Caco-2 (cell line): ENCODE data around the gene IL18. TPM values are rescaled to one million over a fixed set of nuclear protein-coding genes. Genes with fewer than 3 reads are reported as not detected.

ENCODE experiments used
- Bru-seq: library from RNA; stranded (reverse); fragments of 400-500 nt; gene quantifications from one replicate; lab custom pipeline; 2021; lab: Mats Ljungman, UMichigan
- BruChase-seq, 2 experiments: library from RNA; stranded (reverse); fragments of 400-500 nt; gene quantifications; one replicate each; lab custom pipeline; 2021; lab: Mats Ljungman, UMichigan
- BruUV-seq: library from RNA; stranded (reverse); fragments of 400-500 nt; replicated peaks from 2 replicates; lab custom pipeline; 2021; lab: Mats Ljungman, UMichigan
- CTCF ChIA-PET: fragments of 300-600 bp; sonication (Branson Sonifier 250); formaldehyde crosslinking; loops from one replicate; lab custom pipeline; 2022; ENCODE audit warnings: antibody characterized with exemption; lab: Charles Lee
- POLR2A ChIA-PET: fragments of 300-600 bp; sonication (Branson Sonifier 250); formaldehyde crosslinking; loops from one replicate; lab custom pipeline; 2022; ENCODE audit warnings: antibody characterized with exemption; lab: Charles Lee
- DNase-seq, 2 experiments: peaks; one replicate each; pipeline versions ENCODE4 v3.0.0 to v3.0.0-alpha.2; 2020 to 2022
- H3K27me3 ChIP-seq: replicated peaks from 2 replicates; pipeline ENCODE4 v1.6.0; 2011; ENCODE audit warnings: low read length; ENCODE audit not compliant: control insufficient read depth, insufficient read depth
- H3K36me3 ChIP-seq: 2 replicates; pipeline ENCODE4 v1.5.1; 2011; ENCODE audit warnings: low read length; ENCODE audit not compliant: control insufficient read depth, insufficient read depth
- H3K4me1 ChIP-seq: fragments of 250-450 bp; sonication (Bioruptor Pico); 2 replicates; pipeline ENCODE4 v1.5.1; 2020; ENCODE audit warnings: mild to moderate bottlenecking
- H3K4me3 ChIP-seq: 2 replicates; pipeline ENCODE4 v1.5.1; 2011; ENCODE audit warnings: low read depth, mild to moderate bottlenecking, control low read depth, low read length
- H3K9me3 ChIP-seq: fragments of 250-450 bp; sonication (Bioruptor Pico); 2 replicates; pipeline ENCODE4 v1.5.1; 2020; ENCODE audit warnings: mild to moderate bottlenecking, moderate library complexity
- H3K27ac Mint-ChIP-seq: one replicate; pipeline ENCODE4 v1.8.0; 2022; ENCODE audit warnings: mixed read lengths; ENCODE audit not compliant: unreplicated experiment
- H3K27me3 Mint-ChIP-seq: one replicate; pipeline ENCODE4 v1.8.0; 2022; ENCODE audit warnings: mixed read lengths; ENCODE audit not compliant: insufficient read depth, unreplicated experiment
- H3K36me3 Mint-ChIP-seq: one replicate; pipeline ENCODE4 v1.8.0; 2022; ENCODE audit warnings: mild to moderate bottlenecking, mixed read lengths; ENCODE audit not compliant: insufficient read depth, unreplicated experiment
- H3K4me1 Mint-ChIP-seq: one replicate; pipeline ENCODE4 v1.8.0; 2022; ENCODE audit warnings: low read depth, mixed read lengths; ENCODE audit not compliant: unreplicated experiment
- H3K4me3 Mint-ChIP-seq: one replicate; pipeline ENCODE4 v1.8.0; 2022; ENCODE audit warnings: mild to moderate bottlenecking, moderate library complexity, mixed read lengths; ENCODE audit not compliant: unreplicated experiment
- H3K9me3 Mint-ChIP-seq: one replicate; pipeline ENCODE4 v1.8.0; 2022; ENCODE audit warnings: mixed read lengths; ENCODE audit not compliant: unreplicated experiment
- intact Hi-C: fragments of 100-400 bp; cut with micrococcal nuclease; formaldehyde crosslinking; loops from one replicate; pipeline ENCODE4 v1.10.0; 2022; ENCODE audit not compliant: unreplicated experiment
- long read RNA-seq: library from polyadenylated mRNA; stranded (forward); transcript quantifications from one replicate; pipeline ENCODE4 v2.0.0, GENCODE V29; 2022
- total RNA-seq: library from RNA; stranded (reverse); gene quantifications from 2 replicates; pipeline ENCODE4 v1.2.3, GENCODE V29; 2022
- TF ChIP-seq, protein P1 (sequence below), 2 experiments: fragments of 200-600 bp in 1 of 2; IDR thresholded peaks; 1 replicate in 1 of 2; 2 replicates in 1 of 2; pipeline versions ENCODE4 v1.5.1 to v1.8.0; 2011 to 2022; ENCODE audit warnings: antibody characterized with exemption in 1 of 2, control low read depth in 1 of 2, inconsistent platforms in 1 of 2, low read depth in 1 of 2, low read length in 1 of 2, mild to moderate bottlenecking in 1 of 2, moderate library complexity in 1 of 2; ENCODE audit not compliant: insufficient read depth in 1 of 2, severe bottlenecking in 1 of 2, unreplicated experiment in 1 of 2

Gene IL18
- total RNA-seq = 32.8 and 36.5 TPM in 2 replicates
- Bru-seq, nascent RNA = percentile 78 among the genes with signal in this experiment
- percentile 79 among the genes with signal in this experiment for BruChase-seq, experiment 1, labeled RNA remaining after a 2-hour chase
- BruChase-seq, experiment 2, labeled RNA remaining after a 6-hour chase = percentile 80 among the genes with signal in this experiment
- long read RNA-seq, transcript IL18-202 (5 exons, 1,090 nt) = major isoform, 6 of 12 reads
- long read RNA-seq, partial matches to known transcripts = 1 of 12 reads
- long read RNA-seq, other reads (novel, unspliced or antisense) = 1 of 12 reads

- CTCF ChIA-PET = interaction anchor here (0.6 to 1.3 kb wide), 4 partner anchors 11 to 52 kb away, joined by 3 to 6 read pairs (median 3); partner anchors contain the start of gene BCO2
- peaks cover 27% of the 10 kb centered on the region for H3K4me1 Mint-ChIP-seq
- TSS peak; percentile 83 for BruUV-seq
Measured at GRCh38 chr11:112163875-112164685, at the start of gene IL18. IL18 (minus strand) TSS chr11:112164094; CDS start chr11:112155053, 9,041 bp downstream.

DNA sequence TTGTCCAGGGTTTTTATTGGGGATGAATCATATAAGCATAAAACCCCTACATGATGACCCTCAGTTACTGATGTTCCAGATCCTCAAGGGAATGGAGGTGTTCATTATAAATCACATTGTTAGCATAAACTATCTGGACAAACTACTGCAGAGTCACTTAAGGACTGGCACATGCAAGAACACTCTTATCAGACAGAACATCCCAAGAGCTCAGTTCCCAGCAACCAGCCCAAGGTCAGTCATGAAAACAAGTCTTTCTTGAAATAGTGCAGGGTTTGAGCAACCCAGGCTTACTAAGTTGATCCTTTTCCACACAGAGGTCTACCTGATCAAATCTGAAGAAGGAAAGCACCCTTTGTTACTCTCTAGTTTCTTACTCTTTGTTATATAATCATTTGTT, 48.8 kb upstream of the IL18 start:
- POLR2A ChIA-PET = no interaction called here
- Histone ChIP-seq H3K27me3 (no peaks in the 10 kb centered on the region), H3K4me3 (no peak overlapping the region), H3K36me3 (no peaks in the 10 kb centered on the region), H3K9me3 (no peaks in the 10 kb centered on the region), H3K4me1 (peaks cover 13% of the 10 kb centered on the region)
- Mint-ChIP-seq H3K4me3 (no peak overlapping the region), H3K9me3 (no peaks in the 10 kb centered on the region), H3K27ac (no peak overlapping the region), H3K4me1 (peaks cover 14% of the 10 kb centered on the region), H3K36me3 (no peaks in the 10 kb centered on the region), H3K27me3 (peaks cover 4% of the 10 kb centered on the region)
- intact Hi-C loops = loop anchor here (10.0 kb wide), 1 partner anchor 242 kb away; no protein-coding TSS in a partner anchor
- CTCF ChIA-PET = no interaction called here
- TF ChIP-seq, protein P1, sequence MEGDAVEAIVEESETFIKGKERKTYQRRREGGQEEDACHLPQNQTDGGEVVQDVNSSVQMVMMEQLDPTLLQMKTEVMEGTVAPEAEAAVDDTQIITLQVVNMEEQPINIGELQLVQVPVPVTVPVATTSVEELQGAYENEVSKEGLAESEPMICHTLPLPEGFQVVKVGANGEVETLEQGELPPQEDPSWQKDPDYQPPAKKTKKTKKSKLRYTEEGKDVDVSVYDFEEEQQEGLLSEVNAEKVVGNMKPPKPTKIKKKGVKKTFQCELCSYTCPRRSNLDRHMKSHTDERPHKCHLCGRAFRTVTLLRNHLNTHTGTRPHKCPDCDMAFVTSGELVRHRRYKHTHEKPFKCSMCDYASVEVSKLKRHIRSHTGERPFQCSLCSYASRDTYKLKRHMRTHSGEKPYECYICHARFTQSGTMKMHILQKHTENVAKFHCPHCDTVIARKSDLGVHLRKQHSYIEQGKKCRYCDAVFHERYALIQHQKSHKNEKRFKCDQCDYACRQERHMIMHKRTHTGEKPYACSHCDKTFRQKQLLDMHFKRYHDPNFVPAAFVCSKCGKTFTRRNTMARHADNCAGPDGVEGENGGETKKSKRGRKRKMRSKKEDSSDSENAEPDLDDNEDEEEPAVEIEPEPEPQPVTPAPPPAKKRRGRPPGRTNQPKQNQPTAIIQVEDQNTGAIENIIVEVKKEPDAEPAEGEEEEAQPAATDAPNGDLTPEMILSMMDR (IDR thresholded peaks at IDR 0.05; ENCODE audit: insufficient read depth in 1 of 2, low read depth in 1 of 2, low read length in 1 of 2, severe bottlenecking in 1 of 2, unreplicated experiment in 1 of 2) = no peak
- no peak for DNase-seq
- BruUV-seq = no TSS peak

More at GRCh38 chr11:112163875-112164685, at the start of gene IL18:
- Histone ChIP-seq H3K4me3 (peak within 1 kb of the TSS; percentile 26), H3K36me3 (no peaks in the 10 kb centered on the region), H3K9me3 (no peaks in the 10 kb centered on the region), H3K4me1 (peaks cover 32% of the 10 kb centered on the region), H3K27me3 (no peaks in the 10 kb centered on the region)
- Mint-ChIP-seq H3K27ac (peak within 1 kb of the TSS; percentile 86), H3K9me3 (no peaks in the 10 kb centered on the region), H3K36me3 (no peaks in the 10 kb centered on the region), H3K4me3 (peak within 1 kb of the TSS; percentile 81), H3K27me3 (no peaks in the 10 kb centered on the region)
- POLR2A ChIA-PET = interaction anchor here (1.0 kb wide), 1 partner anchor 9 kb away, joined by 3 read pairs; no protein-coding TSS in a partner anchor
- intact Hi-C loops = loop anchor here (5.0 kb wide), 1 partner anchor 52 kb away; no protein-coding TSS in a partner anchor
- TF ChIP-seq, protein P1 (IDR thresholded peaks at IDR 0.05; ENCODE audit: insufficient read depth in 1 of 2, low read depth in 1 of 2, low read length in 1 of 2, severe bottlenecking in 1 of 2, unreplicated experiment in 1 of 2) = peak in 1 of 2 experiments; percentile 34
- DNase-seq = peak; percentile 87 to 88

DNA sequence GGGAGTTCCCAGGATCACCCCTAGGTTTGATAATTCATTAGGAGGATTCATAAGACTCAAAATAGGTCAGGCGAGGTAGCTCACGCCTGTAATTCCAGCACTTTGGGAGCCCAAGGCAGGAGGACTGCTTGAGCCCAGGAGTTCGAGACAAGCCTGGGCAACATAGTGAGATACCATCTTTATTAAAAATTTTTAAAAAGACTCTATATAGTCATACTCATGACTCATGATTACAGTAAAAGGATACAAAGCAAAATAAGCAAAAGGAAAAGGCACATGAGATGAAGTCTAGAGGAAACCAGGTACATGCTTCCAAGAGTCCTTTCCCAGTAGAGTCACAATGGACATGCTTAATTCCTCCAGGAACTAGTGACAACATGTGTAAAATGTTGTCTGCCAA, 48.4 kb upstream of the IL18 start:
- Mint-ChIP-seq H3K36me3 (no peaks in the 10 kb centered on the region), H3K9me3 (no peaks in the 10 kb centered on the region), H3K27me3 (peaks cover 6% of the 10 kb centered on the region), H3K4me1 (peaks cover 14% of the 10 kb centered on the region), H3K4me3 (no peak overlapping the region), H3K27ac (no peak overlapping the region)
- ChIA-PET CTCF (no interaction called here), POLR2A (no interaction called here)
- no peaks in the 10 kb centered on the region for H3K27me3 ChIP-seq
- H3K4me3 ChIP-seq = no peak overlapping the region
- H3K36me3 ChIP-seq = no peaks in the 10 kb centered on the region
- TF ChIP-seq, protein P1 (IDR thresholded peaks at IDR 0.05; ENCODE audit: insufficient read depth in 1 of 2, low read depth in 1 of 2, low read length in 1 of 2, severe bottlenecking in 1 of 2, unreplicated experiment in 1 of 2) = no peak
- no peaks in the 10 kb centered on the region for H3K9me3 ChIP-seq
- BruUV-seq = no TSS peak
- H3K4me1 ChIP-seq = peaks cover 13% of the 10 kb centered on the region
- no peak for DNase-seq
- intact Hi-C loops = loop anchor here (10.0 kb wide), 1 partner anchor 243 kb away; no protein-coding TSS in a partner anchor
